ENCODE measurements around the gene PPCS.

The PPCS gene

GRCh38 chr1:42456754-42457089 is 379 bp downstream of the PPCS start:
- no peaks in the 10 kb centered on the region for H3K9me3 Mint-ChIP-seq
- no peaks in the 10 kb centered on the region for H3K27me3 Mint-ChIP-seq (ENCODE audit: low read depth)
- peaks cover 23% of the 10 kb centered on the region for H3K36me3 Mint-ChIP-seq (ENCODE audit: low read depth)
- H3K27ac Mint-ChIP-seq = peak overlapping the region; percentile 94 to 98 (median 97)
- peak overlapping the region; percentile 94 to 97 (median 95) for H3K4me3 Mint-ChIP-seq
- H3K4me1 Mint-ChIP-seq = peaks cover 21% of the 10 kb centered on the region
- TF ChIP-seq CTCF (IDR thresholded peaks at IDR 0.05; ENCODE audit: unreplicated experiment in 3 of 3) = no peak

- Mint-ChIP-seq H3K4me1 (peaks cover 34% of the 10 kb centered on the region), H3K36me3 (ENCODE audit: low read depth) (peaks cover 25% of the 10 kb centered on the region), H3K27me3 (ENCODE audit: low read depth) (no peaks in the 10 kb centered on the region), H3K9me3 (no peaks in the 10 kb centered on the region), H3K27ac (no peak overlapping the region), H3K4me3 (peak overlapping the region in 1 of 3 experiments; percentile 23)
- no peak for TF ChIP-seq CTCF (IDR thresholded peaks at IDR 0.05; ENCODE audit: unreplicated experiment in 3 of 3)
These were observed 4.9 kb downstream of the PPCS start for GRCh38 chr1:42461196-42461595.

- TF ChIP-seq CTCF (IDR thresholded peaks at IDR 0.05; ENCODE audit: unreplicated experiment in 3 of 3) = no peak
- H3K4me1 Mint-ChIP-seq = peaks cover 25% of the 10 kb centered on the region
- peaks cover 19% of the 10 kb centered on the region for H3K36me3 Mint-ChIP-seq (ENCODE audit: low read depth)
- no peaks in the 10 kb centered on the region for H3K27me3 Mint-ChIP-seq (ENCODE audit: low read depth)
- H3K9me3 Mint-ChIP-seq = no peaks in the 10 kb centered on the region
- peak within 1 kb of the TSS; percentile 85 to 94 (median 90) for H3K4me3 Mint-ChIP-seq
- peak within 1 kb of the TSS; percentile 67 to 90 (median 75) for H3K27ac Mint-ChIP-seq
These were observed 6.8 kb downstream of the PPCS start, which contains the start of gene CCDC30 for GRCh38 chr1:42462828-42463763. Gene CCDC30, plus strand, starts transcription at chr1:42463286. Its CDS starts 17,266 bp downstream, at chr1:42480552.

- peaks cover 17% of the 10 kb centered on the region for H3K36me3 Mint-ChIP-seq (ENCODE audit: low read depth)
- peak overlapping the region; percentile 67 to 90 (median 75) for H3K27ac Mint-ChIP-seq
- no peak for TF ChIP-seq CTCF (IDR thresholded peaks at IDR 0.05; ENCODE audit: unreplicated experiment in 3 of 3)
- H3K27me3 Mint-ChIP-seq (ENCODE audit: low read depth) = no peaks in the 10 kb centered on the region
- H3K4me1 Mint-ChIP-seq = peaks cover 22% of the 10 kb centered on the region
- H3K4me3 Mint-ChIP-seq = peak overlapping the region; percentile 85 to 94 (median 90)
- no peaks in the 10 kb centered on the region for H3K9me3 Mint-ChIP-seq
These were observed 7.6 kb downstream of the PPCS start for GRCh38 chr1:42463921-42464320.

- H3K36me3 Mint-ChIP-seq (ENCODE audit: low read depth) = peaks cover 4% of the 10 kb centered on the region
- H3K4me1 Mint-ChIP-seq = peaks cover 22% of the 10 kb centered on the region
- TF ChIP-seq CTCF (IDR thresholded peaks at IDR 0.05; ENCODE audit: unreplicated experiment in 3 of 3) = no peak
- H3K9me3 Mint-ChIP-seq = no peaks in the 10 kb centered on the region
- no peak overlapping the region for H3K27ac Mint-ChIP-seq
- no peak overlapping the region for H3K4me3 Mint-ChIP-seq
- no peaks in the 10 kb centered on the region for H3K27me3 Mint-ChIP-seq (ENCODE audit: low read depth)
These were observed 9.7 kb downstream of the PPCS start for GRCh38 chr1:42466030-42466429.

Data from nephron (organoid).